G401 (cell line): ENCODE results near the gene OPCML. TPM values are rescaled to one million over a fixed set of nuclear protein-coding genes. Genes with fewer than 3 reads are reported as not detected.
A peak's percentile ranks its signal among the peaks of the same experiment; 100 is the strongest.

Experiments
- DNase-seq: peaks from one replicate; pipeline ENCODE4 v3.0.0-alpha.2; 2015; ENCODE audit warnings: low spot score
- in situ Hi-C: cut with HindIII; loops from 2 replicates; pipeline ENCODE4 v1.10.0; 2016; ENCODE audit warnings: low sequenced_read_pairs, mixed read lengths
- total RNA-seq: library from RNA; depleted of rRNA; stranded (reverse); fragments of >200 nt; shearing (Covaris generic); gene quantifications from 2 replicates; pipeline ENCODE4 v1.2.3, GENCODE V29; 2014

OPCML gene
- total RNA-seq, 1 experiment from 2014 or later = not detected

- DNase-seq = no peak
- in situ Hi-C loops = no loop called here
Observed at GRCh38 chr11:133385781-133386180, 146.5 kb downstream of the OPCML start.

GRCh38 chr11:133384731-133385130 is 147.6 kb downstream of the OPCML start:
- in situ Hi-C loops = no loop called here
- no peak for DNase-seq

- in situ Hi-C loops = no loop called here
- no peak for DNase-seq
Observed at GRCh38 chr11:133383689-133384088, 148.6 kb downstream of the OPCML start.

- DNase-seq = peak; percentile 2
- in situ Hi-C loops = no loop called here
Observed at GRCh38 chr11:133383201-133383600, 149.1 kb downstream of the OPCML start.

GRCh38 chr11:133382131-133382812 is 150.0 kb downstream of the OPCML start:
- in situ Hi-C loops = no loop called here
- DNase-seq = no peak

GRCh38 chr11:133381761-133382130 is 150.6 kb downstream of the OPCML start:
- DNase-seq = no peak
- in situ Hi-C loops = no loop called here

GRCh38 chr11:133366147-133366546 is 166.2 kb downstream of the OPCML start:
- in situ Hi-C loops = no loop called here
- DNase-seq = peak; percentile 5

GRCh38 chr11:133362916-133363315 is 169.4 kb downstream of the OPCML start:
- no peak for DNase-seq
- in situ Hi-C loops = no loop called here

- in situ Hi-C loops = no loop called here
- no peak for DNase-seq
Observed at GRCh38 chr11:133362156-133362555, 170.1 kb downstream of the OPCML start.

GRCh38 chr11:133361689-133361994 is 170.7 kb downstream of the OPCML start:
- in situ Hi-C loops = no loop called here
- DNase-seq = no peak

GRCh38 chr11:133360860-133361688 is 171.2 kb downstream of the OPCML start:
- no peak for DNase-seq
- in situ Hi-C loops = no loop called here

- in situ Hi-C loops = no loop called here
- DNase-seq = no peak
Observed at GRCh38 chr11:133355095-133355494, 177.2 kb downstream of the OPCML start.

GRCh38 chr11:133354069-133354468 is 178.2 kb downstream of the OPCML start:
- in situ Hi-C loops = no loop called here
- DNase-seq = no peak

GRCh38 chr11:133350045-133350444 is 182.3 kb downstream of the OPCML start:
- in situ Hi-C loops = no loop called here
- DNase-seq = no peak

- DNase-seq = no peak
- in situ Hi-C loops = no loop called here
Observed at GRCh38 chr11:133347988-133348387, 184.3 kb downstream of the OPCML start.

- in situ Hi-C loops = no loop called here
- no peak for DNase-seq
Observed at GRCh38 chr11:133346137-133346536, 186.2 kb downstream of the OPCML start.

- no peak for DNase-seq
- in situ Hi-C loops = no loop called here
Observed at GRCh38 chr11:133343951-133344350, 188.3 kb downstream of the OPCML start.

GRCh38 chr11:133339495-133340140 is 192.7 kb downstream of the OPCML start:
- in situ Hi-C loops = no loop called here
- DNase-seq = no peak

GRCh38 chr11:133338588-133338987 is 193.7 kb downstream of the OPCML start:
- no peak for DNase-seq
- in situ Hi-C loops = no loop called here

GRCh38 chr11:133337951-133338418 is 194.3 kb downstream of the OPCML start:
- in situ Hi-C loops = no loop called here
- DNase-seq = no peak
